PFSK-1 (cell line): ENCODE data around the gene TECTB.

ENCODE experiments used
- FOXP2 ChIP-seq: optimal IDR thresholded peaks from 2 replicates; pipeline ENCODE3; 2011; ENCODE audit warnings: borderline replicate concordance, control low read depth, inconsistent platforms; ENCODE audit not compliant: insufficient read depth; ENCODE audit errors: extremely low read length, extremely low read depth
- POLR2AphosphoS5 ChIP-seq: IDR thresholded peaks from 2 replicates; pipeline ENCODE4 v1.6.1; 2012; ENCODE audit warnings: low read depth, mild to moderate bottlenecking, control low read depth, low read length, moderate library complexity
- SIN3A ChIP-seq: IDR thresholded peaks from 2 replicates; pipeline ENCODE4 v1.6.1; 2012; ENCODE audit warnings: mild to moderate bottlenecking, low read length, moderate library complexity, borderline replicate concordance; ENCODE audit not compliant: insufficient read depth
- TAF1 ChIP-seq: IDR thresholded peaks from 2 replicates; pipeline ENCODE4 v1.6.1; 2012; ENCODE audit warnings: low read length, control low read depth, borderline replicate concordance; ENCODE audit not compliant: insufficient read depth
- TF ChIP-seq, protein P1 (sequence below), 2 experiments: IDR thresholded peaks; 2 replicates each; pipeline versions ENCODE4 v1.6.1 to v1.8.0; 2011 to 2012; ENCODE audit warnings: low read depth in 2 of 2, low read length in 2 of 2, control low read depth in 1 of 2, inconsistent platforms in 1 of 2, mild to moderate bottlenecking in 1 of 2, moderate library complexity in 1 of 2; ENCODE audit not compliant: insufficient read depth in 1 of 2

- TF ChIP-seq FOXP2 (no peak), TAF1 (no peak), POLR2AphosphoS5 (no peak), SIN3A (no peak)
- TF ChIP-seq, protein P1, sequence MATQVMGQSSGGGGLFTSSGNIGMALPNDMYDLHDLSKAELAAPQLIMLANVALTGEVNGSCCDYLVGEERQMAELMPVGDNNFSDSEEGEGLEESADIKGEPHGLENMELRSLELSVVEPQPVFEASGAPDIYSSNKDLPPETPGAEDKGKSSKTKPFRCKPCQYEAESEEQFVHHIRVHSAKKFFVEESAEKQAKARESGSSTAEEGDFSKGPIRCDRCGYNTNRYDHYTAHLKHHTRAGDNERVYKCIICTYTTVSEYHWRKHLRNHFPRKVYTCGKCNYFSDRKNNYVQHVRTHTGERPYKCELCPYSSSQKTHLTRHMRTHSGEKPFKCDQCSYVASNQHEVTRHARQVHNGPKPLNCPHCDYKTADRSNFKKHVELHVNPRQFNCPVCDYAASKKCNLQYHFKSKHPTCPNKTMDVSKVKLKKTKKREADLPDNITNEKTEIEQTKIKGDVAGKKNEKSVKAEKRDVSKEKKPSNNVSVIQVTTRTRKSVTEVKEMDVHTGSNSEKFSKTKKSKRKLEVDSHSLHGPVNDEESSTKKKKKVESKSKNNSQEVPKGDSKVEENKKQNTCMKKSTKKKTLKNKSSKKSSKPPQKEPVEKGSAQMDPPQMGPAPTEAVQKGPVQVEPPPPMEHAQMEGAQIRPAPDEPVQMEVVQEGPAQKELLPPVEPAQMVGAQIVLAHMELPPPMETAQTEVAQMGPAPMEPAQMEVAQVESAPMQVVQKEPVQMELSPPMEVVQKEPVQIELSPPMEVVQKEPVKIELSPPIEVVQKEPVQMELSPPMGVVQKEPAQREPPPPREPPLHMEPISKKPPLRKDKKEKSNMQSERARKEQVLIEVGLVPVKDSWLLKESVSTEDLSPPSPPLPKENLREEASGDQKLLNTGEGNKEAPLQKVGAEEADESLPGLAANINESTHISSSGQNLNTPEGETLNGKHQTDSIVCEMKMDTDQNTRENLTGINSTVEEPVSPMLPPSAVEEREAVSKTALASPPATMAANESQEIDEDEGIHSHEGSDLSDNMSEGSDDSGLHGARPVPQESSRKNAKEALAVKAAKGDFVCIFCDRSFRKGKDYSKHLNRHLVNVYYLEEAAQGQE (IDR thresholded peaks at IDR 0.05; ENCODE audit: insufficient read depth in 1 of 2, low read depth in 2 of 2, low read length in 2 of 2): no peak
These were observed 12.9 kb downstream of the TECTB start for GRCh38 chr10:112295853-112296830.
